Measurements from ENCODE around the gene RAVER1.
"Not testable (repeated sequence)": the region's sequence is repeated elsewhere in the genome, so short reads cannot be mapped to it uniquely, and the experiment has no call there.

Gene RAVER1

DNA sequence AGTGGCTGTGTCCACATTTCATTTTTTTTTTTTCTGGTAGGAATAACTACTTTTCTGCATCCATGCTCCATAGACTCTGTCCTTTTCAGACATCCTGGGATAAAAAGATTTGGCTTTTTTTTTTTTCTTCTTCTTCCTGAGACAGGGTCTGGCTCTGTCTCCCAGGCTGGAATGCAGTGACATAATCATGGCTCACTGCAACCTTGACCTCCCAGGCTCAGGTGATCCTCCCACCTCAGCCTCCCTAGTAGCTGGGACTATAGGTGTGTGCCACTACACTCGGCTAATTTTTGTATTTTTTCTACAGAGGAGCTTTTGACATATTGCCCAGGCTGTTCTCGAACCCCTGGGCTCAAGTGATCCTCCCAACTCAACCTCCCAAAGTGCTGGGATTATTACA, 10.2 kb upstream of the RAVER1 start:
- DNase-seq (ENCODE audit: low spot score), result no peak

DNA sequence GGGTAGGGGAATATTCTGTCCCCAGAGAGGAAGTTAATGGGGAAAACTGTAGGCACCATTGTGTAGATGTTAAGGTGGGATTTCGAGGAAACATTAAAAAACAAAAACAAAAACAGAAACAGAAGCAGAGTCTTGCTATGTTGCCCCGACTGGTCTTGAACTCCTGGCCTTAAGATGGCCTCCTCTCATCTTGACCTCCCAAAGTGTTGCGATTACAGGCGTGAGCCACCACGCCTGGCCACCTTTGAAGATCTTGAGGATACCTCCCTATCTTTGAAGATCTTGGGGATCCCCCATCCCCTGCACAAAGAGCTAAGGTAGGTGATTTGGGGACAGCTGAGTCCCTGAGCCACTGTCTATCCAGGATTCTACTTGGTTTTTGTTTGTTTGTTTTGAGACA, 6.6 kb upstream of the RAVER1 start:
- DNase-seq (ENCODE audit: low spot score), result no peak

DNA sequence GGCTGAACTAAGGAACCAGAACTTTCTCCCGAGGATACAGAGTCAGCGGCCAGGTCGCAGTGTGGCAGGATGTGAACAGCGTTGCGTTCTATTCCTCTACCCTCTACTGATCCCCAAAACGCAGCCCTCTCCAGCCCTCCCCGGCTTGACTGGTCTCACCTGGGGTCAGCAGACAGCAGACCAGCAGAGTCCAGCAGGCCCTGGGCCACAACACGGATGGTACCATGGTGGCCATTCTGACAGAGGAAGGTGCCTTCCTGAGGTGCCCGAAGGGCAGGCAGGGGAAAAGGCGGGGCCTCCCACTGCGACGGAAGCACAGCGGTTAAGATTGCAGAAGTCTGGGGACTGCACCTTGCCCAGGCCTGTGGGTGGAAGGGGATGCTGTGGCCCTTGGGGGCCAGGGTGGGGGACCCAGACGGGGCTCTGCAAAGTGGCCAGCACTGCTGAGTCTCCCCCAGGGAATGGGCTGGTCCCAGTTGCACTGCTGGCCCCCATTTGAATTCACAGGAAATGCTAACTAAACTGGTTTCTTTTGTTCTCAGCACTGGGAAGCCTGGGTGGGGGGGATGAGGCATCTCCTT, 6.1 kb upstream of the RAVER1 start, which contains the start of gene ICAM3:
ICAM3 (minus strand) TSS at position 245 of the 581 bp plus-strand sequence; CDS start at position 235, 10 bp downstream.
- no peak for DNase-seq (ENCODE audit: low spot score)

DNA sequence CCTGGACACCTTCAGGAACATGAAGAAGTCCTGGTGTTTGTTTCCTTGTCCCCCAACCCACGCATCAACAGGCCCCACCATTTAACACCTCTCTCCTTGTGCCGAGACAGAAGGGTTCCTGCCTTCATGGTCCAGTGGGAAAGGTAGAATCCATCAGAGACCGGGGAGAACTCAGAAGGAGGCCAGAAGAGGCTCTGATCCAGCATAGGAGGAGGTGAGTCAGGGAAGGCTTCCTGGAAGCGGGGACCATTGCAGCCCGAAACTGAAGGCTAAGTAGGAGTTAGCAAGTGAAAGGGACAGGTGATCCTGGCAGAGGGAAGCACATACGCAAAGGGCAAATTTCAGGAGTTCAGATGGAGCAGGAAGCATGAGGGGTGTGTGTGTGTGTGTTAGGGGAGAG, 5.6 kb upstream of the RAVER1 start:
- DNase-seq (ENCODE audit: low spot score), result no peak

DNA sequence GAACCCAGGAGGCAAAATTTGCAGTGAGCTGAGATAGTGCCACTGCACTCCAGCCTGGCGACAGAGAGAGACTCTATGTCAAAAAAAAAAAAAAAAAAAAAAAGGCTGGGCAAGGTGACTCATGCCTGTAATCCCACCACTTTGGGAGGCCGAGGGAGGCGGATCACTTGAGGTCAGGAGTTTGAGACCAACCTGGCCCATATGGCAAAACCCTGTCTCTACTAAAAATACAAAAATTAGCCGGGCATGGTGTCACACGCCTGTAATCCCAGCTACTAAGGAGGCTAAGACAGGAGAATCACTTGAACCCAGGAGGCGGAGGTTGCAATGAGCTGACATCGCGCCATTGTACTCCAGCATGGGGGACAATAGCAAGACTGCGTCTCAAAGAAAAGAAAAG, 3.4 kb upstream of the RAVER1 start:
- DNase-seq (ENCODE audit: low spot score), result not testable (repeated sequence)

DNA sequence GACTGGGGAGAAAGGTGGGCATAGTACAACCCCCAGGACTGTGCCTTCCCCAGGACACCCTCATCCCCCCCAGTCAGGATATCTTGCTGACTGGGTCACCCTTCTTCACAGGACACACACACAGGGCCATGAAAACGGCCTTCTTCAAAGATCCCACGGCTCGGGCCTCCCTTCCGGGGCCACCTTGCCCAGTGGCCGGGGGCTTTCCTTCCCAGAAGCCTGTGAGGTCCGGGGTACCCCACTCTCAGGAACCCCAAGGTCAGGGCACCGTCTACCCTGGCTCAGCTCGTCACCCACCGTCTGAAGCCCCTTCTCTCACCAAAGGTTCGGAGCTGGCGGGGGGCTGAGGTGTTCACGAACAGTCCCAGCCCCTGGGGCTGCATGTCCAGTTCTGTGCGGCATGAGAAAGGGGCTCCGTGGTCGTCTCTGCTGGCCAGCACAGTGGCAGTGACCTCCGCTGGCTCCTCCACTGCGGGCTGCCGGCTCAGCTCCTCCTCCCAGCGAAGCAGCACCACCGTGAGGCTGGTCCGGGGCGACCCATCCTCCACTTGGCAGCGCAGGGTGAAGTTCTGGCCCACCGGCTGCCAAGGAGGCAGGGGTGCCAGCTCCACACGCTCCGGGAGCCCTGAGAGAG, 2.1 kb upstream of the RAVER1 start:
- no peak for DNase-seq (ENCODE audit: low spot score)

DNA sequence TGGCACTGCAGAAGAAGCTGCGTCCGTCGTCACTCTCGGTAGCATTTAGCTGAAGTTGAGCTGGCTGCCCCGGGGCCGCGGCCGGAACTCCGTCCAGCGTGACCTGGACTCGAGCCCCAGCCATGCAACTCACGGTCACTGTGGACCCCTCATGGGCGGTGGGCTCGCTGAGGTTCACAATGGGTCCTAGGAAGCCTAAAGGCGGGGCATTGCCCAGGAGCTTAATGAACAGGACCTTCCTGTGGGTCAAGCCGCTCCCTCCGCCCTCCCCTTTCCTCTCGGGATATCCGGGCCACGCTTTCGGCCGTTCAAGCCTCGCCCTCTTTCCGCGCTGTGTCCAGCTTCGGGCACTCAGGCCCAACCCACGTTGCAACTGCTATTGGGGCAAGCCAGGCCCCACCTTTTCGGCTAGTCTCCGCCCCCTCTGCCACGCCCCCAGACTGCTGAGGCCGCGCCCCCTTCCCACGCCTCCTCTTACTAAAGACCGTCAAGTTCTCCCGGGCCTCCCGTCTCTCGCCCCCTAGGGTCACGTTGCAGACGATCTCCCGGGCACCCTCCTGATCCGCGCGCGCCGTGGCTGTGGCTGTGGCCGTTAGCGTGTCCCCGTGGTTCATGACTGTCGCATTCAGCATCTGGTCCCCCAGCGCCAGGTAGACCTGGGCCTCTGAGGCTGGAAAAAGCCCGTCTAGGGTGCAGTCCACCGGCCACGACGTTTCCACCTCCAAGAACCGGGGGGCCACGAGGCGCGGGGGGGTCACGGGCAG, 1.4 kb upstream of the RAVER1 start:
- DNase-seq (ENCODE audit: low spot score), result peak; percentile 95

DNA sequence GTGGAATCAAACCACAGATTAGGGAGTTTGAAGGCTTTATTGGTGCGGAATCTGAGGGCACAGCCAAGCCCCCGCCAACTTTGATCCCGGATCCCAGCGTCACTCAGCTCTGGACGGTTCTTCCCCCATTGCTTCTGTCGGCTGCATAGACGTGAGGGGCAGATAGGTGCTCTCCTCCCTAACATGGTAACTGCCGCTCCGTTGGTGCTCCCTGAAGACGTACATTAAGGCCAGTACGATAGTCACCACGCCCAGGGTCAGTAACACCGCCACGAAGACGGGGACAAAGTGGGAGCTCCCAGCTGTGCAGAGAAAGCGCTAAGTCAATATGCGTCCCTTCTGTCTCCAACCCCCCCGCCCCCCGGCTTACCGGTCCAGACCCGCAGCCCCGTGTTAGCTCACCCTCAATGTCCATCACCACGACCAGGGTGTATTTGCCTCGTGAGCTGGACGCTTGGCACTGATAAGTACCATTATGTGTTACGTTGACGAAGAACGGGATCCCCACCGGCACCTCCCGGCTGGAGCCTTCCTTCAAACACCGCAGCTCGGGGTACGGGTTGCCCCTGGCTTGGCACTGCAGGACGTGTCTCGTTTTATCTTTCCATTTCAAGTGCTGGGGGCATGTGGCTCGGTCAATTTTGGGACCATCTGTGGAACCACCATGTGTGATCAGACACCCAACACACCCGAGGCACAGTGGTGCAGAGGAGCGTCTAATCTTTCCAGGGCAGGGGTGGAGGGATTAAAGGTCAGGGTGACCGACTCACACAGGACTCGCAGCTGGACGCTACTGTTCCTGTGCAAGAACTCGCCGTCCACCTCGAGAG, 644 bp upstream of the RAVER1 start:
- DNase-seq (ENCODE audit: low spot score), result peak; percentile 53

DNA sequence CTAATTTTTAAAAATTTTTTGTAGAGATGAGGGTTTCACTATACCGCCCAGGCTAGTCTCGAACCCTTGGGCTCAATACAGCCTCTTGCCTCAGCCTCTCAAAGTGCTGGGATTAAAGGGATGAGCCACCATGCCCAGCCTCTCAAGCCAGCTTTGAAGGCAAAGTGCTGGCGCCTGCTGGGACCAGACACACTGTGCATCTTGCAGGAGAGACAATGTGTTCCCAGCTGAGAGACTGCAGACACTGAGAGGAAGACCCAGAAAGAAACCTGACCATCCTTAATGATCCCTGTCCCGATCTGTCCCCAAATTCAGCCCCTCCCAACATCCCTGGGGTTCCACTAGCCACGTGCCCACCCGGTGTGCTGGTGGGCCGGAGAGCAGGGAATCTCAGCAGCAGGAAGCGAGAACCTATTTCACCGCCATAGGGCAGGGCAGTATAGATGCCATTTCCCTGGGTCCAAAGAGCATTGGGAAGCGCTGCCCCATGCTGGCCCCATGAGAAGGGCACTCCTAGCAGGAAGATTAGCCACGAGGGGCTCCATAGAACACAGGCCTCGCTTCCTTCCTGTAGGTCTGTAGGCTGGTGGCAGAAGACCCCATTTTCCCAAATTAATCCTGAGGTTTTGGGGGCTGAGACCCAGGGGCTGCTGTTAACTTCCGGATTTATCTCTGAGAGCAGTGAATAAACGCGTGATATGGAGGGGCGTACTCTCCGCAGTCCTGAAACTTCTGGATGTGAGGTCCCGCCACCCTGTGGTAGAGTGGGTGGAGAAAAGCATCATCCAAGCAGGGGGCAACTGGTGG, 968 bp downstream of the RAVER1 start:
- DNase-seq (ENCODE audit: low spot score), result no peak

DNA sequence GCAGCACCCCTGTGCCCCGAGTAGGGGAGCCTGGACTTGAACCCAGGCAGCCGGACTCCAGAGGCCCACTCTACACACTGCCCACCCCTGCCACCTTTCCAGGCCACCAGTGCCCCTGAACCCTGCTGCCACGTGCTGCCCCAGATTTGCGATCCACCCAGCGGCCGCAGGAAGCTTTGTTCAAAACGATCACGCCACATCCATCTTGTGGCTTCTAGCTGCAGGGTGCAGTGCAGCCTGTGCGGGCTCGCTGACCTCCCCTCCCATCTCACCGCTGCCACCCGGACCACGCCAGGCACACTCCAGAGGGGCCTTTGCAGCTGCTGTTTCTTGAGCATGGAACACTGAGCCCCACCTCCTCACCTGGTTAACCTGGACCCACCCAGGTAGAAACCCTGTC, 3.8 kb downstream of the RAVER1 start:
- DNase-seq (ENCODE audit: low spot score), result no peak

DNA sequence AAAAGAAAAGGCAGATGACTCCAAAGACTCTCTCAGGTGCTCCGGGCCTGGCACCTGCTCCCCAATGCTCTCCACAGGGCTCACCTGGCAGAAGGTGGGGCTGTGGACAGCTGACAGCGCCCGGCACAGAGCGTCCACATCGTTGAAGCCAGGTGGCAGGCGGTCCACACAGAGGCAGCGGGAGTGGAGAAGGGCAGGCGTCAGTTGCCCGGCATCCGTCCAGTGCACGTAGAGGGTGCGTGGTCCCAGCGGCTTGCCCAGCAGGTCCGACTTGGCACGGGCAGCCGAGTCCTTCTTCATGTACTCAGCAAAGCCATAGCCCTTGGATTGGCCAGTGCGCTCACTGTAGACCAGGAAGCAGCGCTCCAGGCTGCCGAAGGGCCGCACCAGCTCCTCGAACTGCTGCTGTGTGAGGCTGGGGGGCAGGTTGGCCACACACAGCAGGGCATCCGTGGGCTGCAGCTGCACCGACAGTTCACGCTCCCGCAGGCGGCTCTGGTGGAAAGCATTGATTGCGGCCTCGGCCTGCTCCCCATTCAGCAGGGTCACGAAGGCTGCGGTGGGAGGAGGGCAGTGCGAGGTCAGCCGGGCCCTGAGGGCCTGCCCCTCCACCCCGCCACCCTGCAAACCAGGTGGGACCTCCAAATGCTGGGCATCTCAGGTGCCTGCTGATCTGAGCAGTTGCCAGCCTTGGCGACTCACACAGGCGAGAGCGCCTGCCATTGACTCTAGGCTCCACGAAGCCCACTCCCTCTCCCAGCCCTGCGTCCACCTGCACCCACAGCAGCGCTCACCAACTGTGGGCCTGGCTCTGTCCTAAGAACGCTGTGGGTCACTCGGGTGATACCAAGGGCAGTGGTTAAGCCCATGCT, 4.5 kb downstream of the RAVER1 start:
- no peak for DNase-seq (ENCODE audit: low spot score)

DNA sequence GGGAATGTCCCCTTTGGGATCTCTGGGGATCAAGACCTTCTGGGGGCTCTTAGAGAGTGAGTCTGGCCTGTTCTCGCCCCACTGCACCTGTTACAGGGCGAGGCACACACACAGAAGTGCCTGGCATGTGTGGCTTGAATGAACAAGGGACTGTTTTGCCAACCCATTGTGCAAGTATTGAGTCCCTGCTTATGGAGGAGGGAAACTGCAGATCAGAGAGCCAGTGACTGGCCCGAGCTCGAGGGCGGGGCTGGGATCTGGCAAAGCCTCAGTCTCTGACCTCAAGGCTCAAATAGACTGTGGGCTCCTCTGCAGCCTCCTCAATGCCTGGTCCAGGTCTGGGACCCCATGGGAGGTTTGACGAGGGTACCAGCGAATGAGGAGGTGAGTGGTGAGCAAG, 5.5 kb downstream of the RAVER1 start:
- DNase-seq (ENCODE audit: low spot score), result no peak

DNA sequence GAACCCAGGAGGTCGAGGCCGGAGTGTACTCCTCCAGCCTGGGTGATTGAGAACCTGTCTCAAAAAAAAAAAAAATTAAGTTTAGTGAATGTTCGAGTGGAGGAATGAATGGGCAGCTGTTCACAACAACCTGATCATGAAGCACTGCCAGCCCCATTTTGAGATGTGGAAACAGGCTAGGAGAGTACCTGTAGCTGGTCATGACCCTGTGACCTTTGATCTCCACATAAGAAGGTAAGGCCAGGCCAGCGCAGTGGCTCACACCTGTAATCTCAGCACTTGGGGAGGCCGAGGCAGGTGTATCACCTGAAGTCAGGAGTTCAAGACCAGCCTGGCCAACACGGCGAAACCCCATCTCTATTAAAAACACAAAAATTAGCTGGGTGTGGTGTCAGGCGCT, 7.6 kb downstream of the RAVER1 start:
- no peak for DNase-seq (ENCODE audit: low spot score)

DNA sequence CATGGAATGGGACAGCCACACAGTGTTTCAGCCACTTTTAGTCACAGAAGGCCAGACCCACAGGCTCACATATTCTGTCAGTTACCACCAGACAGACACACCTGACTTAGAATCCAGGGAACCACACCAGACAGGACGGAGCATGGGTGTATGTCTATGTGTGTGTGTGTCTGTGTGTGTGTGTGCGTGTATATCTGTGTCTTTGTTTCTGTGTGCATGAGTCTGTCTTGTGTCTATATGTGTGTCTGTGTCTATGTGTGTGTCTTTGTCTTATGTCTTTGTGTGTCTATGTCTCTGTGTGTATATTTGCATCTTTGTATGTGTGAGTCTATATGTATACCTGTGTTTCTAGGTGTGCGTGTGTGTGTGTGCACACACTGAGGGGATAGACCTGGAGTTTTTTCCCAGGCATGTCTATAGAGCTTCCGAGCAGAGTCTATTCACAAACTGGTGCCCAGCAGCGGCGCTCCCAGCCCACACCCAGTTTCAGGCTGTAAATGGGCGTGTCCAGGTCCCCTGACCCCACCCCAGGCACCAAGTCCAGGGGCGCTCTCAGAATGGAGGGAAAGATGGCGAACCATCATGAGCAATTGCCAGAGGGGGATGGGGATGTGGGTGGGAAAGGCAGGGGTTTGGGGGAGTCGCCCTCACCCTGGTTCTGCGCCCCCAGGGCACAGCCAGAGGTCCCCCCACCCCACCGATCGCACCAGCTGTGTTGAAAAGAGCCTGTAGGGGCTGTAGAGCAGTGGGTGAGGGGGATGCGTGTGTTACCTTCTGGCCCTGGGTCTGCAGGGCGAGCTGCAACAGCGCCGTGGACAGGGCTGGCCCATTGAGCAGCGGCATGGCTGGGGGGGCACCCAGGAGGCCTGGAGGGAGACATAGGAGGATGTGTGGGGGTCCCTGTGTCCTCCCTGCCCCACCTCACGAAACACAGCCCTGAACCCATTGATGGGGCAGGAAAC, 11.2 kb downstream of the RAVER1 start:
- DNase-seq (ENCODE audit: low spot score), result no peak

DNA sequence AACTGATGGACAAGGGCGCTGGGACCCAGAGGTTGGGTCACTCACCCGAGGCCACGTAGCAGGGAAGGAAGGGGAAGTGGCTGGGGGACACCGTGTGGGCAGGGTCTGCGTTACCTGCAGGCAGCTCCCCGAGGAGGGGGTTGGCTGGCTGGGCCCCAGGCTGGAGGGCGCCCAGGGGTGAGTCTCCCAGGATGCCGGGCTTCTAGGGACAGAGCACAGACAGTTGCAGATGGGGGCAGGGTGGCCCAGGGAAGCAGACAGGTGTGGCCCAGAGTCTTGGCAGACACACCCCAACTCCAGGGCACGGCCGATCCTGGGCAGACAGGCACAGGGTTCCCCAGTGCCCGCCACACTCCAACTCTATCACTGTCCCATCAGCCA, 11.9 kb downstream of the RAVER1 start:
- DNase-seq (ENCODE audit: low spot score), result no peak

DNA sequence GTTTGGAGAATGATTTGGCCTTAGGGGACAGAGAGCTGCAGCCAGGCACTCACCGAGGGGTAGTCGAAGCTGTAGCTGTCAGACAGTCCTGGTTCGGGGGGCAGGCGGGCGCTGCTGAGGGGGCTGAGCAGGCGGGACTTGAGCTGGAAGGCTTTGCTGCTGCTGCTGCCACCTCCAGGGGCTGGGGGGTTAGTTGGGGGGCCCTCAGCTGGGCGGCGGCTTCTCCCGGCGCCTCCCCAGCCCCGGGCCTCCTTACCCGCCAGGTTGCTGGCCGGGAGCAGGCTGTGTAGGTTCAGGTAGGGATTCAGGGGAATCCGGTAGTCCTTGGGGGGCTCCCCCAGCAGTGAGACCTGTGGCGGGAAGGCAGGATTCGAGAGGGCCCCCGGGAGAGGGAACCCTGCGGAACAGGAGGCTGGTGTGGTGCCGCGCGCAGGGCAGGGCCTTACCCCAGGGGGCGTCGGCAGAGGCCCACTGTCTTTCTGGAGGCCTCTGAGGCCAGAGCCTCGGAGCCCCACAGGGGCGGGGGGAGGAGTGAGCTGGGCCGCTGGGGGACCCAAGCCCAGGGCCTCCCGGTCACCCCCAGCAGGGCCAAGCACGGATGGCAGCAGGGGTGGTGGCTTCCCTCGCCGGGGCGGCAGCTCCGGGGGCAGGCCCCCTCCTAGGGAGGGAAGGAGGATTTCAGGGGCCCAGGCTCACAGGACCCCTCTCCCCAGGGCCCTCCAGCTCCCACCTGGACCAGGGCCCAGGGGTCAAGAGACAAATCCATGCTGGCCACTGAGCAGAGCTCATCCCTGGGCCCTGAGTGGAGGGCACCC, 12.5 kb downstream of the RAVER1 start:
- DNase-seq (ENCODE audit: low spot score), result no peak

DNA sequence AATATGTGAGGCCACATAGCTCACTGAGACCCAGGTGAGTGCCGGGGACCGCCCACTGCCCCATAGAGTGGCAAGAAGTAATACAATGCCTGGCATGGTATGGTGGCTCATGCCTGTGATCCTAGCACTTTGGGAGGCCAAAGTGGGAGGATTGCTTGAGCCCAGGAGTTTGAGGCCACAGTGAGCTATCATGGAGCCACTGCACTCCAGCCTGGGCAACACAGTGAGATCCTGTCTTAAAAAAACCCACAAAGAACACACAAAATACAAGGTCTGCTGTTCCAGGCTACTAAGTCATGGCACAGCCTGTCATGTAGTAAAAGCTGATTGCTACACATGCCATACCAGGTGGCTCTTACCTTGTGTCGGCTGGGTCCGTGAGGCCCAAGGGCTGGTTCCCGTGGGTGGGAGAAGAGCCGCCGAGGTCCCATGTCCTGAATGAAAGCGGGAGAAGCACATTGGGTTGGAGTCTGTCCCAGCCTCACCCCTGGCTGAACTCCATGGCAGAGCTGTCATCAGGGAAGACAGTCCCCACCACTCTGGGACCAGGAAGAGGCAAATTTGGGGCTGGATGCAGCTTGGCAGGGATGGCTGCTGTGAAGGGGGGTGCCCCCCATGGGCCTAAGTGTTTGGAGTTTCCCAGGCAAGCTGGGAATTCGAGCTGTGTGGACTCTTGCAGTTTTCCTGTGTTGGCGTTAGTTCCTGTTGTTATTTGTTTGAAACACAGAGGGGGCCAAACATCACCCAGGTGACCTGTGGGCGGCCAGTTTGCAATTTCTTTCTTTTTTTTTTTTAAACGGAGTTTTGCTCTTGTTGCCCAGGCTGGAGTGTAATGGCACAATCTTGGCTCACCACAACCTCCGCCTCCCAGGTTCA, 14.3 kb downstream of the RAVER1 start:
- no peak for DNase-seq (ENCODE audit: low spot score)
